ENCODE measurements around the gene CCDC136.

DNA sequence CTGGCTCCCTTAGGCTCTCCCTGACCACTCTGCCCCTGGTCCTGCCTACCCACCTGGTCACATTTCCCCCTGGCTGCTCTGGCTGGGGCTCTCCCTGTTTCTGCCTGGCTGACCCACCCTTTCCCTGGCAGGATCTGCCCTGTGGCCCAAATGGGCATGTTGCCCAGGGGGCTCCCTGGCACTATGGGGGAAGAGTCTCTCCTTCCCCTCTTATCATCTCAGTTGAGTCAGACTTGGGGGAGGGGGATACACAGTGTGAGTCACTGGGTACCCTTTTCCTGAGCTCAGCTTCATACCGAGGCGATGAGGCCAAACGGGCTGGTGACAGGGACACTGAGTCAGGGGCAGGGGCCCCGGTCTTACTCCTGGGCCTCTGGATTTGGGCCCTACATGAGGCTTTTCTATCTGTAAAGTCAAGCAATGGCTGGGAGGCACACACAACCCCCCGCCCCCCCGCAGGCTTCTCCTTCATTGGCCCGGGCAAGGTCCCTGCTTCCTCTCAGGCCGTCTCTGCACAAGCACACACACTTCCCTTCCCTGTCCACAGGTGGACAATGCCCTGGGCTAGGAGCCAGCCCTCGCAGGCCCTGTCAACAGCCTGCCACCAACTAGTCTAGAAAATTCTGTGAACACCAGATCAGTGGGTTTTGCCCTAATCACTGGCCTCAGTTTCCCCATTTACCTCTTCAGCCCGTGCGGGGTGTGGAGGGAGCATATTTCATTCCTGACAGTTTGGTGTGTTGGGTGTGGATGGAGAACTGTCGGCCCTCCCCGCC is 37.8 kb downstream of the CCDC136 start:
- TF ChIP-seq POLR2A (IDR thresholded peaks at IDR 0.05), result no peak
- TF ChIP-seq, protein P1, sequence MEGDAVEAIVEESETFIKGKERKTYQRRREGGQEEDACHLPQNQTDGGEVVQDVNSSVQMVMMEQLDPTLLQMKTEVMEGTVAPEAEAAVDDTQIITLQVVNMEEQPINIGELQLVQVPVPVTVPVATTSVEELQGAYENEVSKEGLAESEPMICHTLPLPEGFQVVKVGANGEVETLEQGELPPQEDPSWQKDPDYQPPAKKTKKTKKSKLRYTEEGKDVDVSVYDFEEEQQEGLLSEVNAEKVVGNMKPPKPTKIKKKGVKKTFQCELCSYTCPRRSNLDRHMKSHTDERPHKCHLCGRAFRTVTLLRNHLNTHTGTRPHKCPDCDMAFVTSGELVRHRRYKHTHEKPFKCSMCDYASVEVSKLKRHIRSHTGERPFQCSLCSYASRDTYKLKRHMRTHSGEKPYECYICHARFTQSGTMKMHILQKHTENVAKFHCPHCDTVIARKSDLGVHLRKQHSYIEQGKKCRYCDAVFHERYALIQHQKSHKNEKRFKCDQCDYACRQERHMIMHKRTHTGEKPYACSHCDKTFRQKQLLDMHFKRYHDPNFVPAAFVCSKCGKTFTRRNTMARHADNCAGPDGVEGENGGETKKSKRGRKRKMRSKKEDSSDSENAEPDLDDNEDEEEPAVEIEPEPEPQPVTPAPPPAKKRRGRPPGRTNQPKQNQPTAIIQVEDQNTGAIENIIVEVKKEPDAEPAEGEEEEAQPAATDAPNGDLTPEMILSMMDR (IDR thresholded peaks at IDR 0.05 in 4 of 5, conservative IDR thresholded peaks at IDR 0.05 in 1 of 5), result no peak
